K562 (cell line): ENCODE results near the gene DDX39A.

ENCODE experiments used
- CCNT2 ChIP-seq: IDR thresholded peaks from 2 replicates; pipeline ENCODE4 v1.6.1; 2011; ENCODE audit warnings: borderline replicate concordance, low read depth, mild to moderate bottlenecking, moderate library complexity, mixed read lengths, low read length; ENCODE audit not compliant: insufficient read length; ENCODE audit errors: extremely low read depth
- KLF13 ChIP-seq: fragments of 450-650 bp; IDR thresholded peaks from 2 replicates; pipeline ENCODE4 v1.6.1; 2016; ENCODE audit warnings: missing genetic modification characterization, low read depth, mild to moderate bottlenecking, missing compliant biosample characterization, moderate library complexity, borderline replicate concordance
- SIN3A ChIP-seq, 2 experiments: fragments of 150-350 bp in 1 of 2; IDR thresholded peaks; 2 replicates each; pipeline ENCODE4 v1.6.1; 2011 to 2016; ENCODE audit warnings: borderline replicate concordance in 2 of 2, low read depth in 2 of 2, low read length in 2 of 2, mild to moderate bottlenecking in 2 of 2, moderate library complexity in 2 of 2; ENCODE audit not compliant: control insufficient read depth in 1 of 2
- SP1 ChIP-seq: sonication (generic); formaldehyde crosslinking; IDR thresholded peaks from 2 replicates; pipeline ENCODE4 v1.8.1; 2022; ENCODE audit warnings: mild to moderate bottlenecking, missing genetic modification reagents
- ZZZ3 ChIP-seq: fragments of 450-650 bp; IDR thresholded peaks from 2 replicates; pipeline ENCODE4 v1.6.1; 2016; ENCODE audit warnings: antibody characterized with exemption, mild to moderate bottlenecking, moderate library complexity
- TF ChIP-seq, protein P1 (sequence below): fragments of 450-650 bp; IDR thresholded peaks from 2 replicates; pipeline ENCODE4 v1.6.1; 2017; ENCODE audit warnings: antibody characterized with exemption
- TF ChIP-seq, protein P2 (sequence below), 3 experiments: IDR thresholded peaks in 2 of 3; conservative IDR thresholded peaks in 1 of 3; 2 replicates each; pipeline ENCODE4 v1.5.1; 2011 to 2012; ENCODE audit warnings: low read length in 3 of 3, mild to moderate bottlenecking in 3 of 3, control low read depth in 2 of 3, improper control_type of control experiment in 1 of 3, inconsistent platforms in 1 of 3, low read depth in 1 of 3, mixed read lengths in 1 of 3, moderate library complexity in 1 of 3; ENCODE audit not compliant: insufficient read depth in 2 of 3

DNA sequence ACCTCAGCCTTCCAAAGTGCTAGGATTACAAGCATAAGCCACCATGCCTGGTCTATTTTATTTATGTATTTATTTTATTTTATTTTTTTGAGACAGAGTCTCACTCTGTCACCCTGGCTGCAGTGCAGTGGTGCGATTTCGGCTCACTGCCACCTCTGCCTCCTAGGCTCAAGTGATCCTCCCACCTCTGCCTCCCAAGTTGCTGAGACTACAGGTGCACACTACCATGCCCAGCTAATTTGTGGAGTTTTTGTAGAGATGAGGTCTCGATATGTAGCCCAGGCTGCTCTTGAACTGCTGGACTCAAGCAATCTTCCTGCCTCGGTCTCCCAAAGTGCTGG is 48.2 kb downstream of the DDX39A start:
- TF ChIP-seq ZZZ3 (no peak), CCNT2 (no peak), KLF13 (no peak), SIN3A (IDR thresholded peaks at IDR 0.05; ENCODE audit: borderline replicate concordance in 2 of 2, control insufficient read depth in 1 of 2, low read depth in 2 of 2, low read length in 2 of 2) (no peak), SP1 (no peak)
- TF ChIP-seq, protein P1, sequence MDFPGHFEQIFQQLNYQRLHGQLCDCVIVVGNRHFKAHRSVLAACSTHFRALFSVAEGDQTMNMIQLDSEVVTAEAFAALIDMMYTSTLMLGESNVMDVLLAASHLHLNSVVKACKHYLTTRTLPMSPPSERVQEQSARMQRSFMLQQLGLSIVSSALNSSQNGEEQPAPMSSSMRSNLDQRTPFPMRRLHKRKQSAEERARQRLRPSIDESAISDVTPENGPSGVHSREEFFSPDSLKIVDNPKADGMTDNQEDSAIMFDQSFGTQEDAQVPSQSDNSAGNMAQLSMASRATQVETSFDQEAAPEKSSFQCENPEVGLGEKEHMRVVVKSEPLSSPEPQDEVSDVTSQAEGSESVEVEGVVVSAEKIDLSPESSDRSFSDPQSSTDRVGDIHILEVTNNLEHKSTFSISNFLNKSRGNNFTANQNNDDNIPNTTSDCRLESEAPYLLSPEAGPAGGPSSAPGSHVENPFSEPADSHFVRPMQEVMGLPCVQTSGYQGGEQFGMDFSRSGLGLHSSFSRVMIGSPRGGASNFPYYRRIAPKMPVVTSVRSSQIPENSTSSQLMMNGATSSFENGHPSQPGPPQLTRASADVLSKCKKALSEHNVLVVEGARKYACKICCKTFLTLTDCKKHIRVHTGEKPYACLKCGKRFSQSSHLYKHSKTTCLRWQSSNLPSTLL, result no peak
- TF ChIP-seq, protein P2, sequence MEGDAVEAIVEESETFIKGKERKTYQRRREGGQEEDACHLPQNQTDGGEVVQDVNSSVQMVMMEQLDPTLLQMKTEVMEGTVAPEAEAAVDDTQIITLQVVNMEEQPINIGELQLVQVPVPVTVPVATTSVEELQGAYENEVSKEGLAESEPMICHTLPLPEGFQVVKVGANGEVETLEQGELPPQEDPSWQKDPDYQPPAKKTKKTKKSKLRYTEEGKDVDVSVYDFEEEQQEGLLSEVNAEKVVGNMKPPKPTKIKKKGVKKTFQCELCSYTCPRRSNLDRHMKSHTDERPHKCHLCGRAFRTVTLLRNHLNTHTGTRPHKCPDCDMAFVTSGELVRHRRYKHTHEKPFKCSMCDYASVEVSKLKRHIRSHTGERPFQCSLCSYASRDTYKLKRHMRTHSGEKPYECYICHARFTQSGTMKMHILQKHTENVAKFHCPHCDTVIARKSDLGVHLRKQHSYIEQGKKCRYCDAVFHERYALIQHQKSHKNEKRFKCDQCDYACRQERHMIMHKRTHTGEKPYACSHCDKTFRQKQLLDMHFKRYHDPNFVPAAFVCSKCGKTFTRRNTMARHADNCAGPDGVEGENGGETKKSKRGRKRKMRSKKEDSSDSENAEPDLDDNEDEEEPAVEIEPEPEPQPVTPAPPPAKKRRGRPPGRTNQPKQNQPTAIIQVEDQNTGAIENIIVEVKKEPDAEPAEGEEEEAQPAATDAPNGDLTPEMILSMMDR (IDR thresholded peaks at IDR 0.05 in 2 of 3, conservative IDR thresholded peaks at IDR 0.05 in 1 of 3; ENCODE audit: insufficient read depth in 2 of 3, low read depth in 1 of 3, low read length in 3 of 3), result no peak
